Inferior parietal cortex (tissue), 1 donor: ENCODE data around the gene EVI2B.
"Not testable (repeated sequence)": the region's sequence is repeated elsewhere in the genome, so short reads cannot be mapped to it uniquely, and the experiment has no call there.

ENCODE experiments used
- DNase-seq: peaks from one replicate; pipeline ENCODE4 v3.0.0-alpha.2; 2016; ENCODE audit errors: extremely low spot score

The EVI2B gene

GRCh38 chr17:31310886-31311285, 3.0 kb downstream of the EVI2B start:
- DNase-seq, result no peak

GRCh38 chr17:31310260-31310659, 3.6 kb downstream of the EVI2B start:
- DNase-seq, result no peak

- DNase-seq, result no peak
Measured at GRCh38 chr17:31309556-31309955, 4.3 kb downstream of the EVI2B start.

GRCh38 chr17:31308372-31309334, 5.2 kb downstream of the EVI2B start:
- DNase-seq, result no peak

GRCh38 chr17:31307640-31308039, 6.2 kb downstream of the EVI2B start:
- DNase-seq, result no peak

- DNase-seq, result no peak
Measured at GRCh38 chr17:31299624-31300023, 14.2 kb downstream of the EVI2B start.

GRCh38 chr17:31297090-31297489, 16.8 kb downstream of the EVI2B start, which contains the start of gene OMG:
Gene OMG, minus strand, starts transcription at chr17:31297239. Its CDS starts 908 bp downstream, at chr17:31296331.
- DNase-seq, result peak; percentile 79

GRCh38 chr17:31296142-31296541, 17.7 kb downstream of the EVI2B start:
- DNase-seq, result peak; percentile 78

- DNase-seq, result peak; percentile 51
Measured at GRCh38 chr17:31295489-31295871, 18.4 kb downstream of the EVI2B start.

GRCh38 chr17:31294820-31295488, 18.9 kb downstream of the EVI2B start:
- DNase-seq, result no peak

GRCh38 chr17:31294231-31294630, 19.6 kb downstream of the EVI2B start:
- peak; percentile 68 for DNase-seq

- DNase-seq, result peak; percentile 32
Measured at GRCh38 chr17:31293581-31293980, 20.3 kb downstream of the EVI2B start.

- DNase-seq, result no peak
Measured at GRCh38 chr17:31291820-31292219, 22.0 kb downstream of the EVI2B start.

- DNase-seq, result no peak
Measured at GRCh38 chr17:31289790-31290189, 24.1 kb downstream of the EVI2B start.

- DNase-seq, result not testable (repeated sequence)
Measured at GRCh38 chr17:31287932-31288331, 25.9 kb downstream of the EVI2B start.

GRCh38 chr17:31286587-31286986, 27.3 kb downstream of the EVI2B start:
- DNase-seq, result no peak

GRCh38 chr17:31283841-31284240, 30.0 kb downstream of the EVI2B start:
- no peak for DNase-seq

- DNase-seq, result no peak
Measured at GRCh38 chr17:31281061-31281460, 32.8 kb downstream of the EVI2B start.

- DNase-seq, result no peak
Measured at GRCh38 chr17:31279401-31279800, 34.5 kb downstream of the EVI2B start.

GRCh38 chr17:31275116-31275515, 38.7 kb downstream of the EVI2B start:
- no peak for DNase-seq

GRCh38 chr17:31274252-31274651, 39.6 kb downstream of the EVI2B start:
- DNase-seq, result no peak

- DNase-seq, result no peak
Measured at GRCh38 chr17:31273516-31273915, 40.3 kb downstream of the EVI2B start.

GRCh38 chr17:31272803-31273202, 41.1 kb downstream of the EVI2B start:
- no peak for DNase-seq
